ENCODE results near the gene GJC1. TPM values are rescaled to one million over a fixed set of nuclear protein-coding genes. Genes with fewer than 3 reads are reported as not detected.
"Not testable (repeated sequence)": the region's sequence is repeated elsewhere in the genome, so short reads cannot be mapped to it uniquely, and the experiment has no call there.

GJC1 gene
- total and polyA plus RNA-seq, 11 donors: 14.2 to 60.8 (median 24.9) TPM

DNA sequence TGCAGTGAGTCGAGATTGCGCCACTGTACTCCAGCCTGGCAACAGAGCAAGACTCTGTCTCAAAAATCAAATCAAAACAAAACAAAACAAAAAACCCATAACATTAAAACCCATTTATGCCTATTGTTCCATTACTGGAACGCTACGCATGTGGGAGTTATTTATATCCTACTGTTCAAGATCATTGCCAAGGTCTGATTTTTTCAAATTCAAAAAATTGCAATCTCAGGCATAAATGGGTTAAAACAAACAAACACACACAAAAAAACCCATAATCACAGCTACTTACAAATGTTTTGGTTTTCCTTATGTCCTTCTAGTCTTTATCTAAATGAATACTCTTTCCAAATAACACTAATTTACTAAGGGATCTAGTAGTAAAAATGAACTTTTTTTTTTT, 17.8 kb downstream of the GJC1 start:
- 36 to 51% (median 47%) methylated on average over 4 of the region's 4 CpGs for WGBS, 4 donors
- no peaks in the 10 kb centered on the region for H3K9me3 ChIP-seq
- peak in 1 of 4 donors; percentile 18 for ATAC-seq
- H3K4me1 ChIP-seq: peaks cover 0 to 30% (median 6%) of the 10 kb centered on the region in 12 donors
- no peak for DNase-seq
- no peak overlapping the region for H3K4me3 ChIP-seq
- H3K27me3 ChIP-seq: no peaks in the 10 kb centered on the region
- no peak for TF ChIP-seq POLR2A (IDR thresholded peaks at IDR 0.05)
- TF ChIP-seq, protein P1, sequence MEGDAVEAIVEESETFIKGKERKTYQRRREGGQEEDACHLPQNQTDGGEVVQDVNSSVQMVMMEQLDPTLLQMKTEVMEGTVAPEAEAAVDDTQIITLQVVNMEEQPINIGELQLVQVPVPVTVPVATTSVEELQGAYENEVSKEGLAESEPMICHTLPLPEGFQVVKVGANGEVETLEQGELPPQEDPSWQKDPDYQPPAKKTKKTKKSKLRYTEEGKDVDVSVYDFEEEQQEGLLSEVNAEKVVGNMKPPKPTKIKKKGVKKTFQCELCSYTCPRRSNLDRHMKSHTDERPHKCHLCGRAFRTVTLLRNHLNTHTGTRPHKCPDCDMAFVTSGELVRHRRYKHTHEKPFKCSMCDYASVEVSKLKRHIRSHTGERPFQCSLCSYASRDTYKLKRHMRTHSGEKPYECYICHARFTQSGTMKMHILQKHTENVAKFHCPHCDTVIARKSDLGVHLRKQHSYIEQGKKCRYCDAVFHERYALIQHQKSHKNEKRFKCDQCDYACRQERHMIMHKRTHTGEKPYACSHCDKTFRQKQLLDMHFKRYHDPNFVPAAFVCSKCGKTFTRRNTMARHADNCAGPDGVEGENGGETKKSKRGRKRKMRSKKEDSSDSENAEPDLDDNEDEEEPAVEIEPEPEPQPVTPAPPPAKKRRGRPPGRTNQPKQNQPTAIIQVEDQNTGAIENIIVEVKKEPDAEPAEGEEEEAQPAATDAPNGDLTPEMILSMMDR (IDR thresholded peaks at IDR 0.05): no peak
- no peaks in the 10 kb centered on the region for H3K36me3 ChIP-seq
- peak overlapping the region in 8 of 12 donors; percentile 1 to 83 (median 34) for H3K27ac ChIP-seq
- intact Hi-C loops (cut with DNase I): no loop called here

DNA sequence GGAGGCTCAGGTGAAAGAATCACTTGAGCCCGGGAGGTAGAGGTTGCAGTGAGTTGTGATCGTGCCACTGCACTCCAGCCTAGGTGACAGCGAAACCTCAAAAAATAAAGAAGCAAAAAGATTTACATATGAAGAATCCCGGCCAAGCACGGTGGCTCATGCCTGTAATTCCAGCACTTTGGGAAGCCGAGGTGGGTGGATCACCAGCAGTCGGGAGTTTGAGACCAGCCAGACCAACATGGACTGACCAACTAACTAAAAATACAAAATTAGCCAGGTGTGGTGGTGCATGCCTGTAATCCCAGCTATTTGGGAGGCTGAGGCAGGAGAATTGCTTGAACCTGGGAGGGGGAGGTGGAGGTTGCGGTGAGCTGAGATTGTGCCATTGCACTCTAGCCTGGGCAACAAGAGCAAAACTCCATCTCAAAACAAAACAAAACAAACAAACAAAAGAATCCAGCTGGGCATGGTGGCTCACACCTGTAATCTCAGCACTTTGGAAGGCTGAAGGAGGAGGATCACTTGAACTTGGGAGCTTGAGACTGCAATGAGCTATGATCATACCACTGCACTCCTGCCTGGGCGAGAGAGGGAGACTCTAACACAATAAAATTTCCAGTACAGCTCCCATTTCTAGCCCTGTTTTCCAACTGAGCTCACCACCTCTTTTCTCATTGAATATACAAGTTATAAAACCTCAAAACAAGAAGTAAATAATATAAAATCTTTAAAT, 21.3 kb downstream of the GJC1 start:
- H3K27me3 ChIP-seq, H3K9me3 ChIP-seq, DNase-seq, ATAC-seq, H3K4me3 ChIP-seq: not testable (repeated sequence)
- Histone ChIP-seq H3K27ac (peak overlapping the region in 1 of 12 donors; percentile 83), H3K4me1 (peaks cover 0 to 27% (median 9%) of the 10 kb centered on the region in 12 donors), H3K36me3 (peaks cover 0 to 26% (median 13%) of the 10 kb centered on the region in 9 donors)
- intact Hi-C loops (cut with DNase I): loop anchor here in 1 of 10 donors (5.0 kb wide), 1 partner anchor 38 kb away; the partner anchor contains the start of gene HIGD1B
- 93 to 95% (median 94%) methylated on average over 9 of the region's 9 CpGs for WGBS, 4 donors

DNA sequence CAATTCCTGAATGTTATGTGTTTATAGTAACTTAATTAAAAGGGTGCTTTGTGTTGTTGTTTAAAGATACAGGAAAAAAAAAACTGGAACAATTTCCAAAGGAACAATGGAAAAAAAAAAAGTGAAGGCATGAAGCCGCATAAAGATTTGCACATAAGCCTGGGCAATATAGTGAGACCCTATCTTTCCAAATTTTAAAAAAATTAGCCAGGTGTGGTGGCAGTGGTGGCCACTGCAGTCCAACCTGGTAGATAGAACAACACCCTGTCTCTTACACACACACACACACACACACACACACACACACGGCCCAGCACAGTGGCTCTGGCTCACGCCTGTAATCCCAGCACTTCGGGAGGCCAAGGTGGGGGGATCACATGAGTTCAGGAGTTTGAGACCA, 21.9 kb downstream of the GJC1 start:
- no peak for TF ChIP-seq POLR2A (IDR thresholded peaks at IDR 0.05)
- TF ChIP-seq, protein P1 (IDR thresholded peaks at IDR 0.05): no peak
- 87 to 90% (median 89%) methylated on average over 4 of the region's 4 CpGs for WGBS, 4 donors
- no peaks in the 10 kb centered on the region for H3K9me3 ChIP-seq
- peak overlapping the region in 1 of 12 donors; percentile 83 for H3K27ac ChIP-seq
- no peak overlapping the region for H3K4me3 ChIP-seq
- no peaks in the 10 kb centered on the region for H3K27me3 ChIP-seq
- ATAC-seq: no peak
- intact Hi-C loops (cut with DNase I): loop anchor here in 1 of 10 donors (5.0 kb wide), 1 partner anchor 39 kb away; the partner anchor contains the start of gene HIGD1B
- peaks cover 0 to 34% (median 12%) of the 10 kb centered on the region in 12 donors for H3K4me1 ChIP-seq
- peaks cover 0 to 26% (median 13%) of the 10 kb centered on the region in 9 donors for H3K36me3 ChIP-seq
- DNase-seq: no peak

DNA sequence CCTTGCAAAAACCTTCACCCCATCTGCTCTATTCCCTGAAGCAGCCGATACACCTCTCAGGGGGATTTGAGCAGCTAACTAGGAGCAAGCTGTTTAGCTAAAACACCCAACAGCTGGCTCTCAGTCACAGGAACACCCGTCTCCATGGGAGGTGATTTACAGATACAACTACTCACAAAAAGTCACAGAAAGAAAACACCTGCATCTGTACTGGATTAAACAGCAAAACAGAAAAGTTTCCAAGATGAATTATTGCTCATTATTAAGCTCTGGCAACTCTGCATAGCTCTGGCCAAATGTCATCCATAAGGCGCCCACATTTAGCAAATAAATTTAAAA, 22.3 kb downstream of the GJC1 start:
- Histone ChIP-seq H3K36me3 (peaks cover 0 to 26% (median 13%) of the 10 kb centered on the region in 9 donors), H3K4me1 (peaks cover 0 to 38% (median 16%) of the 10 kb centered on the region in 12 donors), H3K27ac (peak overlapping the region in 1 of 12 donors; percentile 83), H3K9me3 (no peaks in the 10 kb centered on the region), H3K4me3 (no peak overlapping the region), H3K27me3 (no peaks in the 10 kb centered on the region)
- DNase-seq: no peak
- TF ChIP-seq, protein P1 (IDR thresholded peaks at IDR 0.05): no peak
- no peak for TF ChIP-seq POLR2A (IDR thresholded peaks at IDR 0.05)
- intact Hi-C loops (cut with DNase I): loop anchor here in 1 of 10 donors (5.0 kb wide), 1 partner anchor 40 kb away; the partner anchor contains the start of gene HIGD1B
- no peak for ATAC-seq
- WGBS, 4 donors: 61 to 73% (median 70%) methylated on average over 3 of the region's 3 CpGs
